NCI-H1417 treated with DMSO at 0.1 percent for 48 hours (cell line): ENCODE measurements around the gene KDM6A.
"Not testable (repeated sequence)": the region's sequence is repeated elsewhere in the genome, so short reads cannot be mapped to it uniquely, and the experiment has no call there.

ENCODE experiments used
- DNase-seq: peaks from one replicate; lab custom pipeline; 2025; lab: John Stamatoyannopoulos, UW

The KDM6A gene

DNA sequence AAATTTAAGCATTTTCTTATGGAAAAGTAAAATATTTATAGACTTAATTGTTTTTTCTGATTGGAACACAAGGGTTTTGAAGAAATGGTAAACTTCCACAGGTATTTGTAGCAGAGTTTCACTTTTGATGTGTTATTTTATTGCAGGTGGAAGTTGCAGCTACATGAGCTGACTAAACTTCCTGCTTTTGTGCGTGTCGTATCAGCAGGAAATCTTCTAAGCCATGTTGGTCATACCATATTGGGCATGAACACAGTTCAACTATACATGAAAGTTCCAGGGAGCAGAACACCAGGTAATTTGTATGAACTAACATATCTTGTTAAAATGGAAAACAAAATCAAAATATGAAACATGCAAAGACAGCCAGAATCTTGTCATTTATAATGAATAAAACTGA lies 210.3 kb downstream of the KDM6A start:
- no peak for DNase-seq

- no peak for DNase-seq
Observed at GRCh38 chrX:45110494-45110893, 237.5 kb downstream of the KDM6A start.

DNA sequence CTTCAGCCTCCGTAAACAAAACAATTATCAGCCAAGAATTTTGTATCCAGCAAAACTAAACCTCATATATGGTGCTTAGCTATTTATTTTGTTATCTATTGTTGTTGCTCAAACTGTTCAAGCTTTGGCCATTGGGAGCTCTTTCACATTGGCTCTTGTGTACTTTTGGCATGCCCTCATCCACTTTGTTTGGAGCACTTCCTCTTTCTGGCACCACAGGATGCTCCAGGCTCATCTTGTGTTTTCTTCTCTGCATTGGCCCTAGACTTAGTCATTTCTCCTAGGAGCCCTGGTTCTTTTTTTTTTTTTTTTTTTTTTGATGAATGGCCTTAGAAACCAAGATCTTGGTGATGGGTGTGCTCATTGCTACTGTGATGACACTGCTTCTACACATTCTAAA lies 253.2 kb downstream of the KDM6A start:
- DNase-seq: no peak

DNA sequence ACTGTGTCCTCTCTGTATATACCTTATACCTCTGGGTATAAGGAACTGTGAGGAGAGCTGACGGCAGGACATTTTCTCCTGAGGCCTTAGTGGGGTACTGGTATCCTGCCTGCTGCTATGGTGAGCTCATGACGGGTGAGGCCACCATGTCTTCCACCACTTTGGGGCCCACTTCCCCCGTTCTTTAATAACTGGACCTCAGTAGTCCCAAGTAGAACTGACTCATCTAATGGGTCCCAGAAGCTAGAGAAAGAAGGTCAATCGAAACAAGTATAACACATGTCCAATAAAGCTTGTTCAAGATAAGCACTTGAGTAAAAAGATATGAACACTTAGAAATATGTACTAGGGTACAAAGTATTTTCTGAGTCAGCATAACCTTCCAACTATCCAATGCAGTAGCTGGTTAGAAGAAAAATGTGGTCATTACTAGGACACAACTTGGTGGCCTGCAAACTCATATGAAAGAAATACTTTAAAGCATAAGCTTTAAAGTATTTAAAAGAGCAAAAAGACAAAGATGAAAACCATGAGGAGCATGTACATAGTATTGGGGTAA lies 256.0 kb downstream of the KDM6A start:
- no peak for DNase-seq

DNA sequence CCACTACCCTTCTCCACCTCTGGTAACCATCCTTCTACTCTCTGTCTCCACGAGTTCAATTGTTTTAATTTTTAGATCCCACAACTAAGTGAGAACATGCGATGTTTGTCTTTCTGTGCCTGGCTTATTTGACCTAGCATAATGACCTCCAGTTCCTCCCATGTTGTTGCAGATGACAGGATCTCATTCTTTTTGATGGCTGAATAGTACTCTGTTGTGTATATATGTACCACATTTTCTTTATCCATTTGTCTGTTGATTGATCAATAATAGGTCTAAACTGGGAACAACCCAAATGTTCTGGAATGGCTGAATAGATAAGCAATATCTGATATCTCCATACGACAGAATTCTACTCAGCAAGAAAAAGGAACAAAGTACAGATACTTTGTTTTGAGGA lies 260.5 kb downstream of the KDM6A start:
- DNase-seq: no peak

DNA sequence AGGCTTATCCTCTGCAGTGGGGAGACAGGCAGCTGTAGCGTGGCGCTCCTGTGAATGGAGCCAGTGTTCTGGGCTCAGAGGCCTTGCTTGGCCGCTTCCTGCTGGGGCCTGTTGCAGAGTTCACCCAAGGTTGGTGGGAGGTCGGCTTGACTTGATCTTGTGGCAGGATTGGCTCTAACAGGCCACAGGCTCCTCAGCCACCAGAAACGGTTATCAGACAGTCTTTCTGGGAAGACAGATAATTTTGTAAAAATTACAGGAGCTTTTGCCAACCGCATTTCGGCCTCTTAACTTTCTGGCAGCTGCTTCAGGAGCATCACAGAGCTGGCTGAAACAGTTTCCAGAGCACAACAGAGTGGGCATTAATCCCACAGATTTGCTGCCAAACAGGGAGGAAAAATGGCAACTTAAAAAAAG lies 261.3 kb downstream of the KDM6A start:
- DNase-seq: no peak

GRCh38 chrX:45134775-45135174 lies 261.8 kb downstream of the KDM6A start:
- no peak for DNase-seq

DNA sequence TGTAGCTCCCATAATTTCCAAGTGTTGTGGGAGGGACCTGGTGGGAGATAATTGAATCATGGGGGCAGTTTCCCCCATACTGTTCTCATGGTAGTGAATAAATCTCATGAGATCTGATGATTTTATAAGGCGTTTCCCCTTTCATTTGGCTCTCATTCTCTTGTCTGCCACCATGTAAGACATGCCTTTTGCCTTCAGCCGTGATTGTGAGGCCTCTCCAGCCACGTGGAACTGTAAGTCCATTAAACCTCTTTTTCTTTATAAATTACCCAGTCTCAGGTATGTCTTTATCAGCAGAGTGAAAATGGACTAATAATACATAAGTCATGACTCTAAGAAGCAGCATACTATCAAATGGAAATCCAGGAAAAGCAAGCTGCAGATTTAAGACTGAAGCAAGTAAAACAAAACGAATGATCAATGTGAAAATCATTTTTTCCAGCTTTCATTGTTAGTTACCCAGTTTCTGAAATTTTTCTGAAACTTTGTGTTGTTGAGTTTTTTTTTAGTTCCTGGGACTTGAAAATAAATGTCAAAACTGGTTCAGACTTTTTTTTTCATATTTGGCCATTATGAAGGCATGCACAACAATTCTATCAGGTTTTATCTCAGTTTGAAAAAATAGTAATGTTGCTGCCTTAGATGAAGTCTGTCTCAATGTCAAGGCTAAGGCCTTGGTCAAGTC lies 262.5 kb downstream of the KDM6A start:
- DNase-seq: not testable (repeated sequence)

GRCh38 chrX:45137531-45137930 lies 264.5 kb downstream of the KDM6A start:
- no peak for DNase-seq

- DNase-seq: no peak
Observed at GRCh38 chrX:45138525-45138924, 265.5 kb downstream of the KDM6A start.

- no peak for DNase-seq
Observed at GRCh38 chrX:45140812-45141211, 267.8 kb downstream of the KDM6A start.

DNA sequence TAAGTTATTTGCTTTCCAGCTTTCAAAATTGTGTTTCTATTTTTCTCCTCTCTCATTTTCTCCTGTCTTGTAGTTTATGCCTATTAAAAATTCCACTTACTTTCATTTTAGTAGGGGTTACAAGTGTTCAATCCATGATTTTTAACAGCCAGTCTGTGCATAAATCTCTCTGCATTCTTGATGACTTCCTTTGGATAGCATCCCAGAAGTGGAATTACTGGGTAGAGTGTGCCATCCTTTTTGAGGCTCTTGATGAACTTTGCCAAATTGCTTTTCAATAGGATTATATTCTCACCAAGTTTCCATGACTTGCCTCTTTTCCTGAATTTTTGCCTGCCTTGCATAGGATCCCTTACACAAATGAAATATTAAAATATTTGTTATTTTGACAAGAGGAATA lies 269.2 kb downstream of the KDM6A start:
- no peak for DNase-seq

- DNase-seq: no peak
Observed at GRCh38 chrX:45143455-45143854, 270.5 kb downstream of the KDM6A start.

GRCh38 chrX:45145492-45146215 lies 272.7 kb downstream of the KDM6A start:
- DNase-seq: no peak

DNA sequence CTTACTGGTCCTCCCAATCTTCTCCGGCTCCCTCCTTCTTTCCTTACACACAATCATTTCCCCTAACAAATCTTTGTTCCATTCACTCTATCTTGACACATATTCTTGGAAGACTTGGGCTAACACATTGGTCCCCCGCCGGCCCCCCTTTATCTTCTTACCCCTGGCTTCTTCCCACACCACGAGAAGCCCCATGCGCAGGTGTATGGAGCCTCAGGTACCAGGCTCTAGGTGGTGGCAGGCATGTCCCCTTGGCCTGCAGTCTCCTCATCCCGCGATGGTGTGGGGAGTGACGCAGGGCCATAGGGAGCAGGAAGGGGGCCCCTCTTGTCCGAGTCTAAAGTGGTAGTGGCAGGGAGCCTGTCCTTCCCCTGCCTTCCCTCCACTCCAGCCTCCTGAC lies 277.8 kb downstream of the KDM6A start:
- no peak for DNase-seq

DNA sequence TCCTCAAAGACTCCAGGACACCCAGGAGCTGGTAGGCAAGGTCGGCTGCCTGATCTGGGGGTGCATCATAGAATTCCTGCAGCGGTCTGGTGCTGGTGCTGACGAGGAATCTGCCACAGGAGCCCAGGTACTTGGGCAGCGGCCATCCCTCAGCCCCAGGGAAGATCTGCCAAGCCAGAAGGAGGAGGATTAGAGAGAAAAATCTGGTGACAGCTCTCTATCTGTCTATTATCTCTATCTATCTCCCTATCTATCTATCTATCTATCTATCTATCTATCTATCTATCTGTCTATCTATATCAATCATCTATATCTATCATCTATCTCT lies 281.0 kb downstream of the KDM6A start:
- no peak for DNase-seq

DNA sequence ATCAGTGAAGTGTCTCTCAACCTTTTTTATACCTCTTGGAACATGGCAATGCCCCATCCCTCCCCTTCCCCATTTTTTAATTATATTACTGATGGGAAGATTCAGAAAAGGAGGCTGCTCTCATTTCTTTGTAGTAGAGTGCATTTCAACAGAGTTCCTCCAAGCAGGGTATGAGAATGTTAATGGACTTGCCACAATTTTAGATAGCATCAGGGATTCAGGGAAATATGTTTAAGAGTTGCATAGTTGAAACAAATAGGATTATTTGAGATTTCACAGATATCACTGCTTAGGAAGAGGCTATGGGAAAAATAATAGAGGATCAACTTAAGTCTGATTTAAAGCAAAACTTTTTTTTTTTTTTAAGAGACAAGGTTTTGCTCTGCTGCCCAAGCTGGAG lies 281.5 kb downstream of the KDM6A start:
- no peak for DNase-seq

- no peak for DNase-seq
Observed at GRCh38 chrX:45157647-45158046, 284.7 kb downstream of the KDM6A start.
